Right atrium auricular region (tissue), 2 donors: ENCODE measurements around the gene FBLIM1. TPM values are rescaled to one million over a fixed set of nuclear protein-coding genes. Genes with fewer than 3 reads are reported as not detected.
A peak's percentile ranks its signal among the peaks of the same experiment; 100 is the strongest.
"Not testable (repeated sequence)": the region's sequence is repeated elsewhere in the genome, so short reads cannot be mapped to it uniquely, and the experiment has no call there.

ENCODE experiments used
- DNase-seq: peaks from one replicate; pipeline ENCODE4 v3.0.0-alpha.2; 2019; ENCODE audit warnings: low spot score
- H3K27ac ChIP-seq, 2 donors: fragments of 200-600 bp; sonication (generic); 1 replicate in 1 of 2; 2 replicates in 1 of 2; pipeline ENCODE4 v1.5.1; 2016 to 2019
- H3K27me3 ChIP-seq, 2 donors: fragments of 200-600 bp; sonication (generic); one replicate each; pipeline versions ENCODE4 v1.5.1 to v1.6.0; 2017 to 2019
- H3K36me3 ChIP-seq: fragments of 200-600 bp; sonication (generic); one replicate; pipeline ENCODE4 v1.5.1; 2016
- H3K4me1 ChIP-seq, 2 donors: fragments of 200-600 bp; sonication (generic); one replicate each; pipeline versions ENCODE4 v1.5.1 to v1.6.0; 2017 to 2019
- H3K4me3 ChIP-seq, 2 donors: fragments of 200-600 bp; sonication (generic); 1 replicate in 1 of 2; 2 replicates in 1 of 2; pipeline ENCODE4 v1.5.1; 2017 to 2019; ENCODE audit warnings: mild to moderate bottlenecking in 1 of 2, moderate library complexity in 1 of 2
- H3K9me3 ChIP-seq, 2 donors: fragments of 200-600 bp; sonication (generic); one replicate each; pipeline ENCODE4 v1.5.1; 2019
- total RNA-seq, 2 donors: library from RNA; depleted of rRNA; stranded (reverse); fragments of >200 nt; gene quantifications; one replicate each; pipeline ENCODE4 v1.1.0, GENCODE V29; 2016
- TF ChIP-seq, protein P1 (sequence below), 2 donors: fragments of 200-600 bp; sonication (generic); IDR thresholded peaks; one replicate each; pipeline ENCODE4 v1.5.1; 2019; ENCODE audit warnings: antibody characterized with exemption in 2 of 2

FBLIM1 gene
- total RNA-seq, 2 donors from 2014 or later = 66.6 to 124 TPM

- Histone ChIP-seq H3K36me3 (no peaks in the 10 kb centered on the region), H3K27ac (no peak overlapping the region), H3K4me3 (no peak overlapping the region), H3K4me1 (peaks cover 0 to 8% of the 10 kb centered on the region in 2 donors), H3K27me3 (no peaks in the 10 kb centered on the region), H3K9me3 (no peaks in the 10 kb centered on the region)
- DNase-seq = no peak
- TF ChIP-seq, protein P1, sequence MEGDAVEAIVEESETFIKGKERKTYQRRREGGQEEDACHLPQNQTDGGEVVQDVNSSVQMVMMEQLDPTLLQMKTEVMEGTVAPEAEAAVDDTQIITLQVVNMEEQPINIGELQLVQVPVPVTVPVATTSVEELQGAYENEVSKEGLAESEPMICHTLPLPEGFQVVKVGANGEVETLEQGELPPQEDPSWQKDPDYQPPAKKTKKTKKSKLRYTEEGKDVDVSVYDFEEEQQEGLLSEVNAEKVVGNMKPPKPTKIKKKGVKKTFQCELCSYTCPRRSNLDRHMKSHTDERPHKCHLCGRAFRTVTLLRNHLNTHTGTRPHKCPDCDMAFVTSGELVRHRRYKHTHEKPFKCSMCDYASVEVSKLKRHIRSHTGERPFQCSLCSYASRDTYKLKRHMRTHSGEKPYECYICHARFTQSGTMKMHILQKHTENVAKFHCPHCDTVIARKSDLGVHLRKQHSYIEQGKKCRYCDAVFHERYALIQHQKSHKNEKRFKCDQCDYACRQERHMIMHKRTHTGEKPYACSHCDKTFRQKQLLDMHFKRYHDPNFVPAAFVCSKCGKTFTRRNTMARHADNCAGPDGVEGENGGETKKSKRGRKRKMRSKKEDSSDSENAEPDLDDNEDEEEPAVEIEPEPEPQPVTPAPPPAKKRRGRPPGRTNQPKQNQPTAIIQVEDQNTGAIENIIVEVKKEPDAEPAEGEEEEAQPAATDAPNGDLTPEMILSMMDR (IDR thresholded peaks at IDR 0.05) = no peak
Measured at GRCh38 chr1:15820478-15820877, 61.9 kb downstream of the FBLIM1 start.

DNA sequence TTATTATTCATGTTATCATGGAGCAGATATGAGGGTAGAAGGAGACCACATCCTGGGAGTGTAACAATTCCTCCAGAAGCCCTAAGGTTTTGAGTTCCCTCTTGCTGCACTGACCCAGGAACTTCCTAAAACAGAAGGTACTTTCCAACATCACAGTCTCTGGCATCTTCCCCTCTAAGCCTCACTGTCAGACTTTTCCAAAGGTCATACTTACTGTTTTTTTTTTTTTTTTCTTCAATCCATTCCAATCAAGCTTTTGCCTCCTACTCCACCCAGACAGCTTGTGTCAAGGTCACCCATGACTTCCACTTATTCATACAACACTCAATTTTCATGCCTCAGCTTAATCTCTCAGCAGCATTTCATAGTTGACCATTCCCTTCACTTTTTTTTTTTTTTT lies 67.2 kb downstream of the FBLIM1 start:
- Histone ChIP-seq H3K27ac (peak overlapping the region in 1 of 2 donors; percentile 10), H3K27me3 (no peaks in the 10 kb centered on the region)
- TF ChIP-seq, protein P1 (IDR thresholded peaks at IDR 0.05) = no peak

DNA sequence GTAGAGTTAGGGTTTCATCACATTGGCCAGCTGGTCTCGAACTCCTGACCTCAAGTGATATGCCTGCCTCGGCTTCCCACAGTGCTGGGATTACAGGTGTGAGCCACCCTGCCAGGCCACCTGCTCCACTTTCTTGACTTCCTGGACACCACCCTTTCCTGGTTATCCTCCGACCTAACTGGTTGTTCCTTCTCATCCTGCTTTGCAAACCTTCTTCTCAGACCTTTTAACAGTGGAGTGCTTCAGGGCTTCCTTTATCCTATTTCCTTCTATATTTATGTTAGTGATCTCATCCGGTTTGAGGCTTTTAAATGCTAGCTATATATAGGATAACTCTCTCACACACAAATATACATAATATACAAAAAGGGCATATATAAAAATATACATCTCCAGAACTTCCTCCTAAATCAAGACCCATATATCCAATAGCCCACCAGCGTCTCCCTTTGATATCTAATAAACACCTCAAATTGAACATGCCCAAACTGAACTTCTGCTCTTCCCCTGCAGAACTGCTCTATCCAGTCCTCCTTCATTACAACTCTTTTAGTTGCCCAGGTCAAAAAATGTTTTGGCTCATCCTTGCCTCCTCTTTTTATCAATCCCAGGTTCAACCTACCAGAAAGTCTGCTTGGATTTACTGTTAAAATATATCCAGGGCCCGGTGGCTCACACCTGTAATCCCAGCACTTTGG lies 68.4 kb downstream of the FBLIM1 start:
- Histone ChIP-seq H3K4me1 (no peaks in the 10 kb centered on the region), H3K36me3 (no peaks in the 10 kb centered on the region), H3K27ac (no peak overlapping the region), H3K4me3 (no peak overlapping the region), H3K9me3 (no peaks in the 10 kb centered on the region), H3K27me3 (no peaks in the 10 kb centered on the region)
- no peak for DNase-seq
- TF ChIP-seq, protein P1 (IDR thresholded peaks at IDR 0.05) = no peak

More for the DNA sequence above, 67.2 kb downstream of the FBLIM1 start:
- Histone ChIP-seq H3K4me3 (no peak overlapping the region), H3K4me1 (no peaks in the 10 kb centered on the region), H3K36me3 (no peaks in the 10 kb centered on the region), H3K9me3 (no peaks in the 10 kb centered on the region)
- no peak for DNase-seq

DNA sequence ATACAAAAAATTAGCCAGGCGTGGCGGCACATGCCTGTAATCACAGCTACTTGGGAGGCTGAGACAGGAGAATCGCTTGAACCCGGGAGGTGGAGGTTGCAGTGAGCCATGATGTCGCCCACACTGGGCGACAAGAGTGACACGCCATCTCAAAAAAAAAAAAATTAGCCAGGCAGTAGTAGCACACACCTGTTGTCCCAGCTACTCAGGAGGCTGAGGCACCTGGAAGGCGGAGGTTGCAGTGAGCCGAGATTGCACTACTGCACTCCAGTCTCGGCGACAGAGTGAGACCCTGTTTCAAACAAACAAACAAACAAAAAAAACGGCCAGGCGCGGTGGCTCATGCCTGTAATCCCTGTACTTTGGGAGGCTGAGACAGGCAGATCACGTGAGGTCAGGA lies 69.0 kb downstream of the FBLIM1 start:
- not testable (repeated sequence) for H3K27ac ChIP-seq, DNase-seq, H3K36me3 ChIP-seq, H3K4me3 ChIP-seq, H3K9me3 ChIP-seq, H3K4me1 ChIP-seq, H3K27me3 ChIP-seq

- H3K27me3 ChIP-seq, DNase-seq, H3K9me3 ChIP-seq, H3K36me3 ChIP-seq, H3K27ac ChIP-seq, H3K4me3 ChIP-seq: not testable (repeated sequence)
- peaks cover 0 to 11% of the 10 kb centered on the region in 2 donors for H3K4me1 ChIP-seq
Measured at GRCh38 chr1:15828931-15829330, 70.3 kb downstream of the FBLIM1 start.

GRCh38 chr1:15830258-15830657 lies 71.7 kb downstream of the FBLIM1 start:
- H3K4me3 ChIP-seq = no peak overlapping the region
- no peak for DNase-seq
- no peak overlapping the region for H3K27ac ChIP-seq
- H3K9me3 ChIP-seq = no peaks in the 10 kb centered on the region
- TF ChIP-seq, protein P1 (IDR thresholded peaks at IDR 0.05) = no peak
- peaks cover 0 to 11% of the 10 kb centered on the region in 2 donors for H3K4me1 ChIP-seq
- no peaks in the 10 kb centered on the region for H3K36me3 ChIP-seq
- H3K27me3 ChIP-seq = no peaks in the 10 kb centered on the region
